Umbilical cord (tissue), 2 donors: ENCODE data around the gene CNRIP1. TPM values are rescaled to one million over a fixed set of nuclear protein-coding genes. Genes with fewer than 3 reads are reported as not detected.
A peak's percentile ranks its signal among the peaks of the same experiment; 100 is the strongest.

Experiments
- DNase-seq: peaks from one replicate; pipeline ENCODE4 v3.0.0-alpha.2; 2015; ENCODE audit warnings: low spot score
- total RNA-seq: library from RNA; depleted of rRNA; stranded (reverse); fragments of >200 nt; gene quantifications from one replicate; pipeline ENCODE4 v1.2.3, GENCODE V29; 2014; ENCODE audit warnings: low replicate concordance; ENCODE audit not compliant: insufficient read depth

Gene CNRIP1
- total RNA-seq, 1 donor from 2014 or later: 38.3 TPM

- peak; percentile 85 for DNase-seq
Observed at GRCh38 chr2:68251187-68251854, 68.4 kb downstream of the CNRIP1 start.

GRCh38 chr2:68250652-68251186 is 69.0 kb downstream of the CNRIP1 start:
- no peak for DNase-seq

- DNase-seq: no peak
Observed at GRCh38 chr2:68250196-68250595, 69.6 kb downstream of the CNRIP1 start.

GRCh38 chr2:68248806-68249205 is 70.9 kb downstream of the CNRIP1 start:
- DNase-seq: no peak

GRCh38 chr2:68248361-68248760 is 71.4 kb downstream of the CNRIP1 start:
- DNase-seq: no peak

- DNase-seq: no peak
Observed at GRCh38 chr2:68246396-68246795, 73.4 kb downstream of the CNRIP1 start.

- no peak for DNase-seq
Observed at GRCh38 chr2:68245672-68246071, 74.1 kb downstream of the CNRIP1 start.

GRCh38 chr2:68245066-68245465 is 74.7 kb downstream of the CNRIP1 start:
- DNase-seq: no peak

GRCh38 chr2:68244456-68244855 is 75.3 kb downstream of the CNRIP1 start:
- DNase-seq: no peak

Other genes with a start within 250 kb of the CNRIP1 start
- gene PNO1, start 162.1 kb downstream of the CNRIP1 start, total RNA-seq: 22.1 TPM
- 28.6 TPM for gene PPP3R1, start 67.4 kb downstream of the CNRIP1 start, total RNA-seq
- 22.9 TPM for gene PLEK, start 45.3 kb upstream of the CNRIP1 start, total RNA-seq
- 2.4 TPM for gene FBXO48, start 147.3 kb upstream of the CNRIP1 start, total RNA-seq
- gene APLF, start 147.6 kb upstream of the CNRIP1 start, total RNA-seq: 13.5 TPM